ENCODE measurements around the gene MRE11.

MRE11 gene

GRCh38 chr11:94405062-94405833 lies 88.4 kb downstream of the MRE11 start:
- no peak for TF ChIP-seq CTCF (IDR thresholded peaks at IDR 0.05; ENCODE audit: control insufficient read depth, extremely low read depth, insufficient read depth)
- H3K4me3 ChIP-seq (ENCODE audit: low read depth, low read length) = no peak overlapping the region
- no peak for DNase-seq (ENCODE audit: low read depth)

DNA sequence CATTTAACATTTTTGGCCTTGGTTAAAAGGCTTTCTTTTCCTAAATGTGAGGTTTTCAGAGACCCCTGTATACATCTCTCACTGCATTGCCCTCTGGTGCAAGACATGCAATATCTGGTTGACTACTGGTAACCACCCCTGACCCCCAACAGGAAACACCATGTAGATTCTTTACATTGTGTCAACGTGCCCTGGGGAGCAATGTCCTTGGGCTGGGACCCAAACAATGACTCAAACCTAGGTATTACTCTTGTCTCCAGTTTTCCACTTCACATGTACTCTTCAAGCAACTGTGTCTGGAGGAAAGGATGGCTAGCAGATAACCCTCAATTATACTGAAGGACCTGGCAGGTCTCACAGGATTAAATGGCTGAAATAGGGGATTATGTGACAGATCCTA lies 91.3 kb downstream of the MRE11 start:
- no peak for TF ChIP-seq CTCF (IDR thresholded peaks at IDR 0.05; ENCODE audit: control insufficient read depth, extremely low read depth, insufficient read depth)
- no peak for DNase-seq (ENCODE audit: low read depth)
- H3K4me3 ChIP-seq (ENCODE audit: low read depth, low read length) = no peak overlapping the region

- no peak for DNase-seq (ENCODE audit: low read depth)
- TF ChIP-seq CTCF (IDR thresholded peaks at IDR 0.05; ENCODE audit: control insufficient read depth, extremely low read depth, insufficient read depth) = no peak
- no peak overlapping the region for H3K4me3 ChIP-seq (ENCODE audit: low read depth, low read length)
These were observed 91.8 kb downstream of the MRE11 start for GRCh38 chr11:94401773-94402265.

DNA sequence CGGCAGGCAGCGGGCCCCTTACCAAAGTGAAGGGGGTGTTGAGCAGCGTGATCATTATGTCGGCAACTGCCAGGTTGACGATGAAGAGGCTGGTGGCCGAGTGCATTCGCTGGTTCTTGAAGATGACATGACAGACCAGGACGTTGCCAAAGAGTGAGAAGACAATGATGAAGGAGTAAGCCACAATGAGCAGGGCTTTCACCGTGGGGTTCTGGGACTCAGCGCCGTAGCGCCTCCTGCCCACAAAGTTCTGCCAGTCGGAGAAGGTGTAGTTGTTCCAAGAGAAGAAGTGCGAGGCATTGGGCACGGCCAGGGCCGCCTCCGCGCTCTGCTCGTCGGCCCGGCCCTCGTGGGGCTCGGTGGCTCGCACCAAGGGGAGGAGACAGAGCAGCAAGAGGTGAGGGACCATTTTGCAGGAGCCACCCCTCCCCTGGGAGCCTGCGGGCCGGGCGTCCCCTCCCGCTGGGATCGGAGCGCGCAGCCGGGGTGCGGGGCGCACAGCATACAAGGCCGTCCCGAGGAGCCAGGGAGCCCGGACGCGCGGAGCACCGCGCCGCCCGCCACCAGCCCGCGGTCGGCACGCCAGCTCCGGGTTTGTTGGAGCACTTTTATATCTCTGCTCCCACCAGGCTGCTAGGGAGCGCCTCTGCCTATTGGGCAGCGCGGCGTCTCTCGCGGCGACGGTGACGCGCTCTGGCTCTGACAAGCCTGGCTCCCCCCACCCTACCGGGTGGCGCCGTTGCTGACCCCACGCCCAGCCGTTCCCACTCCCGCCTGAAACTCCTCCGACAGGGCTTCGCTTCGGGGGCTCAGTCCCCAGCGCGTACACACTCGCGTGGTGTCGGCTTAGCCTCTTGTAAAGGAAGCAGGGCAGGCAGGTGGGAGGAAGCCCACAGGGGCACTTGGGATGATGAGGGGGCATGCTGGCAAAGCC lies 92.5 kb downstream of the MRE11 start, which contains the start of gene GPR83:
TSS of gene GPR83 (minus strand) at position 581 of the 934 bp plus-strand sequence. CDS start at position 409, 172 bp downstream.
- DNase-seq (ENCODE audit: low read depth) = no peak
- H3K4me3 ChIP-seq (ENCODE audit: low read depth, low read length) = no peak within 1 kb of the TSS
- no peak for TF ChIP-seq CTCF (IDR thresholded peaks at IDR 0.05; ENCODE audit: control insufficient read depth, extremely low read depth, insufficient read depth)

GRCh38 chr11:94400457-94400838 lies 93.2 kb downstream of the MRE11 start:
- TF ChIP-seq CTCF (IDR thresholded peaks at IDR 0.05; ENCODE audit: control insufficient read depth, extremely low read depth, insufficient read depth) = no peak
- H3K4me3 ChIP-seq (ENCODE audit: low read depth, low read length) = no peak overlapping the region
- DNase-seq (ENCODE audit: low read depth) = no peak

- DNase-seq (ENCODE audit: low read depth) = no peak
- no peak overlapping the region for H3K4me3 ChIP-seq (ENCODE audit: low read depth, low read length)
- no peak for TF ChIP-seq CTCF (IDR thresholded peaks at IDR 0.05; ENCODE audit: control insufficient read depth, extremely low read depth, insufficient read depth)
These were observed 93.6 kb downstream of the MRE11 start for GRCh38 chr11:94400050-94400449.
